ENCODE data around the gene TARDBP. TPM values are rescaled to one million over a fixed set of nuclear protein-coding genes. Genes with fewer than 3 reads are reported as not detected.

Gene TARDBP
- 30.4 TPM for total RNA-seq (2013)
- polyA plus RNA-seq = 10 to 100 TPM; 49.4 to 79.5 (median 61.4) TPM
- 38.5 and 60.4 TPM in 2 replicates for polyA minus RNA-seq
- 38.5 to 80.7 (median 59.1) reads per million in 11 experiments for total RNA-seq

GRCh38 chr1:11012260-11013159 is at the start of gene TARDBP:
Gene TARDBP, plus strand, starts transcription at chr1:11012654. Its CDS starts 1,074 bp downstream, at chr1:11013728.
- H3K36me3 Mint-ChIP-seq = peaks cover 27 to 38% of the 10 kb centered on the region in 2 donors
- H3K79me2 ChIP-seq (ENCODE audit: insufficient read depth, low read length) = peaks cover 47% of the 10 kb centered on the region
- peaks cover 0 to 3% (median 1%) of the 10 kb centered on the region in 3 donors for H3K27me3 Mint-ChIP-seq (ENCODE audit: low read depth in 3 of 3)
- peak within 1 kb of the TSS; percentile 97 to 99 (median 99) for H3K27ac Mint-ChIP-seq
- no peaks in the 10 kb centered on the region for H3K9me3 Mint-ChIP-seq
- H3K4me2 ChIP-seq (replicated peaks; ENCODE audit: extremely low read depth, low read length, poor library complexity, severe bottlenecking) = peak within 1 kb of the TSS; percentile 78
- peak within 1 kb of the TSS; percentile 86 to 90 for H3K4me3 Mint-ChIP-seq
- TF ChIP-seq, protein P1, sequence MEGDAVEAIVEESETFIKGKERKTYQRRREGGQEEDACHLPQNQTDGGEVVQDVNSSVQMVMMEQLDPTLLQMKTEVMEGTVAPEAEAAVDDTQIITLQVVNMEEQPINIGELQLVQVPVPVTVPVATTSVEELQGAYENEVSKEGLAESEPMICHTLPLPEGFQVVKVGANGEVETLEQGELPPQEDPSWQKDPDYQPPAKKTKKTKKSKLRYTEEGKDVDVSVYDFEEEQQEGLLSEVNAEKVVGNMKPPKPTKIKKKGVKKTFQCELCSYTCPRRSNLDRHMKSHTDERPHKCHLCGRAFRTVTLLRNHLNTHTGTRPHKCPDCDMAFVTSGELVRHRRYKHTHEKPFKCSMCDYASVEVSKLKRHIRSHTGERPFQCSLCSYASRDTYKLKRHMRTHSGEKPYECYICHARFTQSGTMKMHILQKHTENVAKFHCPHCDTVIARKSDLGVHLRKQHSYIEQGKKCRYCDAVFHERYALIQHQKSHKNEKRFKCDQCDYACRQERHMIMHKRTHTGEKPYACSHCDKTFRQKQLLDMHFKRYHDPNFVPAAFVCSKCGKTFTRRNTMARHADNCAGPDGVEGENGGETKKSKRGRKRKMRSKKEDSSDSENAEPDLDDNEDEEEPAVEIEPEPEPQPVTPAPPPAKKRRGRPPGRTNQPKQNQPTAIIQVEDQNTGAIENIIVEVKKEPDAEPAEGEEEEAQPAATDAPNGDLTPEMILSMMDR (IDR thresholded peaks at IDR 0.05) = no peak
- WGBS (ENCODE audit: insufficient coverage) = under 1% methylated on average over 80 of the region's 94 CpGs
- H3K27ac ChIP-seq (ENCODE audit: low read depth in 1 of 2, low read length in 2 of 2) = peak within 1 kb of the TSS; percentile 86 to 98
- DNase-seq = peak; percentile 87 to 90 (median 88)
- no peaks in the 10 kb centered on the region for H3K9me3 ChIP-seq (replicated peaks in 1 of 2; ENCODE audit: control insufficient read depth in 1 of 2, insufficient read depth in 1 of 2, low read length in 2 of 2)
- peaks cover 49% of the 10 kb centered on the region for H4K20me1 ChIP-seq (ENCODE audit: insufficient read depth, low read length)
- peaks cover 15 to 23% of the 10 kb centered on the region in 2 donors for H3K4me1 ChIP-seq (ENCODE audit: control insufficient read depth in 1 of 2, insufficient read depth in 2 of 2, low read length in 2 of 2)
- H3K36me3 ChIP-seq (replicated peaks in 1 of 2; ENCODE audit: control insufficient read depth in 1 of 2, insufficient read depth in 2 of 2, low read length in 2 of 2) = peaks cover 33 to 38% of the 10 kb centered on the region in 2 donors
- no peaks in the 10 kb centered on the region for H3K27me3 ChIP-seq (ENCODE audit: control insufficient read depth in 2 of 2, insufficient read depth in 2 of 2, low read length in 2 of 2)
- peak within 1 kb of the TSS; percentile 89 for H2AFZ ChIP-seq (ENCODE audit: insufficient read depth, low read depth, low read length, poor library complexity, severe bottlenecking)
- intact Hi-C loops (cut with micrococcal nuclease) = loop anchor here (5.0 to 10.0 kb wide), 2 partner anchors 252 to 260 kb away; partner anchors contain the start of genes MTOR (in 1 of the 2) and UBIAD1 (in 1 of the 2)
- H3K9ac ChIP-seq (ENCODE audit: insufficient read depth, low read length, poor library complexity, severe bottlenecking) = peak within 1 kb of the TSS; percentile 99
- peaks cover 17% of the 10 kb centered on the region for H3K4me1 Mint-ChIP-seq
- peak within 1 kb of the TSS; percentile 52 to 97 (median 75) for H3K4me3 ChIP-seq (replicated peaks in 1 of 3; ENCODE audit: low read depth in 2 of 3, low read length in 3 of 3)

DNA sequence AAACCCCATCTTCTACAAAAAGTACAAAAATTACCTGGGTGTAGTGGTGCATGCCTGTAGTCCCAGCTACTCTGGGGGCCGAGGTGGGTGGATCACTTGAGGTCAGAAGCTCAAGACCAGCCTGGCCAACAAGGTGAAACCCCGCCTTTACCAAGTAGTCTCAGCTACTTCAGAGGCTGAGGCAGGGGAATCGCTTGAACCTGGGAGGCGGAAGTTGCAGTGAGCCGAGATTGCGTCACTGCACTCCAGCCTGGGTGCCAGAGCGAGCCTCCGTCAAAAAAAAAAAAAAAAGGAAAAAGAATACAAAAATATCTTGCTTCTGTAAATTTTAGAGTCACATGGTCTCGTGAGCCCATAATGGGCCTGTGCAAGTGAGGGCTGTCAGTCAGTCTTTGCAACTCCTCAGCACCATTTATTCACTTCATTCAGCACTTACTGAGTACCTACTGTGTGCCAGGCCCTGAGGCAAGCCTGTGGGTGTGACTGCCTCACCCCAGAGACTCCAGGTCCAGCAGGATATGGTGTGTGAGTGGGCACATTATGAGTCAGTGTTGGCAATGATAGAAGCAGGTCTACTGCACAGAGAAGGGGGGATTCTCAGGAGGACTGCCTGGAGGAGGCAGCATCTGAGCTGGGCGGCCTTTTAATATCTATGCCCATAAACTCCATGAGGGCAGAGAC is 46.8 kb upstream of the TARDBP start:
- TF ChIP-seq, protein P1 (IDR thresholded peaks at IDR 0.05) = no peak
- Mint-ChIP-seq H3K4me1 (peaks cover 66% of the 10 kb centered on the region), H3K9me3 (peaks cover 0 to 2% (median 0%) of the 10 kb centered on the region in 7 donors), H3K27ac (peak overlapping the region; percentile 87 to 98 (median 97)), H3K4me3 (peak overlapping the region; percentile 73 to 88), H3K27me3 (ENCODE audit: low read depth in 3 of 3) (peaks cover 0 to under 1% (median 0%) of the 10 kb centered on the region in 3 donors), H3K36me3 (no peaks in the 10 kb centered on the region)
- no peaks in the 10 kb centered on the region for H3K36me3 ChIP-seq (replicated peaks in 1 of 2; ENCODE audit: control insufficient read depth in 1 of 2, insufficient read depth in 2 of 2, low read length in 2 of 2)
- peak overlapping the region; percentile 77 to 80 for H3K27ac ChIP-seq (ENCODE audit: low read depth in 1 of 2, low read length in 2 of 2)
- H4K20me1 ChIP-seq (ENCODE audit: insufficient read depth, low read length) = no peaks in the 10 kb centered on the region
- H3K4me3 ChIP-seq (replicated peaks in 1 of 3; ENCODE audit: low read depth in 2 of 3, low read length in 3 of 3) = peak overlapping the region; percentile 32 to 61 (median 33)
- WGBS (ENCODE audit: insufficient coverage) = 11% methylated on average over 7 of the region's 10 CpGs
- no peaks in the 10 kb centered on the region for H3K9me3 ChIP-seq (replicated peaks in 1 of 2; ENCODE audit: control insufficient read depth in 1 of 2, insufficient read depth in 1 of 2, low read length in 2 of 2)
- H2AFZ ChIP-seq (ENCODE audit: insufficient read depth, low read depth, low read length, poor library complexity, severe bottlenecking) = peak overlapping the region; percentile 4
- H3K9ac ChIP-seq (ENCODE audit: insufficient read depth, low read length, poor library complexity, severe bottlenecking) = peak overlapping the region; percentile 25
- intact Hi-C loops (cut with micrococcal nuclease) = no loop called here
- DNase-seq = peak; percentile 57 to 79 (median 60)
- H3K4me1 ChIP-seq (ENCODE audit: control insufficient read depth in 1 of 2, insufficient read depth in 2 of 2, low read length in 2 of 2) = peaks cover 58 to 62% of the 10 kb centered on the region in 2 donors
- H3K27me3 ChIP-seq (ENCODE audit: control insufficient read depth in 2 of 2, insufficient read depth in 2 of 2, low read length in 2 of 2) = no peaks in the 10 kb centered on the region
- H3K4me2 ChIP-seq (replicated peaks; ENCODE audit: extremely low read depth, low read length, poor library complexity, severe bottlenecking) = peak overlapping the region; percentile 78
- H3K79me2 ChIP-seq (ENCODE audit: insufficient read depth, low read length) = no peaks in the 10 kb centered on the region

Data from CD14-positive monocyte (primary cell).